OCI-LY7 (cell line): ENCODE results near the gene YWHAQ.

Source experiments
- EZH2phosphoT487 ChIP-seq: fragments of 200-600 bp; sonication (generic); IDR thresholded peaks from 2 replicates; pipeline ENCODE4 v1.6.1; 2018; ENCODE audit warnings: low read depth, borderline replicate concordance, mild to moderate bottlenecking, mixed run types, antibody characterized with exemption, low read length, moderate library complexity, mixed read lengths
- TF ChIP-seq, protein P1 (sequence below): fragments of 200-600 bp; sonication (generic); conservative IDR thresholded peaks from 2 replicates; pipeline ENCODE4 v1.5.1; 2014; ENCODE audit warnings: mild to moderate bottlenecking, antibody characterized with exemption, low read length, moderate library complexity, mixed read lengths

- TF ChIP-seq, protein P1, sequence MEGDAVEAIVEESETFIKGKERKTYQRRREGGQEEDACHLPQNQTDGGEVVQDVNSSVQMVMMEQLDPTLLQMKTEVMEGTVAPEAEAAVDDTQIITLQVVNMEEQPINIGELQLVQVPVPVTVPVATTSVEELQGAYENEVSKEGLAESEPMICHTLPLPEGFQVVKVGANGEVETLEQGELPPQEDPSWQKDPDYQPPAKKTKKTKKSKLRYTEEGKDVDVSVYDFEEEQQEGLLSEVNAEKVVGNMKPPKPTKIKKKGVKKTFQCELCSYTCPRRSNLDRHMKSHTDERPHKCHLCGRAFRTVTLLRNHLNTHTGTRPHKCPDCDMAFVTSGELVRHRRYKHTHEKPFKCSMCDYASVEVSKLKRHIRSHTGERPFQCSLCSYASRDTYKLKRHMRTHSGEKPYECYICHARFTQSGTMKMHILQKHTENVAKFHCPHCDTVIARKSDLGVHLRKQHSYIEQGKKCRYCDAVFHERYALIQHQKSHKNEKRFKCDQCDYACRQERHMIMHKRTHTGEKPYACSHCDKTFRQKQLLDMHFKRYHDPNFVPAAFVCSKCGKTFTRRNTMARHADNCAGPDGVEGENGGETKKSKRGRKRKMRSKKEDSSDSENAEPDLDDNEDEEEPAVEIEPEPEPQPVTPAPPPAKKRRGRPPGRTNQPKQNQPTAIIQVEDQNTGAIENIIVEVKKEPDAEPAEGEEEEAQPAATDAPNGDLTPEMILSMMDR: no peak
- no peak for TF ChIP-seq EZH2phosphoT487
Measured at GRCh38 chr2:9665898-9666297, 35.1 kb upstream of the YWHAQ start.
